Common myeloid progenitor, CD34-positive (primary cell): ENCODE measurements around the gene CEACAM21.

ENCODE experiments used
- CTCF ChIA-PET: fragments of 350-600 bp; sonication (Branson Sonifier 250); formaldehyde crosslinking; loops from one replicate; lab custom pipeline; 2021; ENCODE audit warnings: antibody characterized with exemption; lab: Charles Lee
- POLR2A ChIA-PET: fragments of 350-600 bp; sonication (Branson Sonifier 250); formaldehyde crosslinking; loops from one replicate; lab custom pipeline; 2021; ENCODE audit warnings: antibody characterized with exemption; lab: Charles Lee
- DNase-seq, 3 donors: peaks; one replicate each; pipeline versions ENCODE4 v3.0.0 to v3.0.0-alpha.2; 2013
- H3K27ac ChIP-seq, 2 experiments: 1 replicate in 1 of 2; 2 replicates in 1 of 2; pipeline ENCODE4 v1.7.0; 2013; ENCODE audit warnings: inconsistent platforms in 2 of 2, low read length in 2 of 2, mild to moderate bottlenecking in 2 of 2, low read depth in 1 of 2, moderate library complexity in 1 of 2; ENCODE audit not compliant: severe bottlenecking in 2 of 2, insufficient read depth in 1 of 2, poor library complexity in 1 of 2
- H3K27me3 ChIP-seq, 5 experiments: replicated peaks in 2 of 5; 1 replicate in 3 of 5; 2 replicates in 2 of 5; pipeline versions ENCODE4 v1.6.1 to v1.7.0; 2013; ENCODE audit warnings: low read length in 4 of 5, mild to moderate bottlenecking in 2 of 5, moderate library complexity in 2 of 5, inconsistent platforms in 1 of 5; ENCODE audit not compliant: insufficient read depth in 5 of 5, control insufficient read depth in 4 of 5
- H3K36me3 ChIP-seq, 4 experiments: 1 replicate in 2 of 4; 2 replicates in 2 of 4; pipeline versions ENCODE4 v1.6.1 to v1.7.0; 2013; ENCODE audit warnings: low read length in 3 of 4, control low read depth in 1 of 4, mild to moderate bottlenecking in 1 of 4; ENCODE audit not compliant: control insufficient read depth in 4 of 4, insufficient read depth in 4 of 4
- H3K4me1 ChIP-seq, 4 experiments: 1 replicate in 3 of 4; 2 replicates in 1 of 4; pipeline versions ENCODE4 v1.6.1 to v1.7.1; 2013; ENCODE audit warnings: low read length in 3 of 4, mild to moderate bottlenecking in 3 of 4, control low read depth in 1 of 4, inconsistent platforms in 1 of 4, moderate library complexity in 1 of 4; ENCODE audit not compliant: control insufficient read depth in 4 of 4, insufficient read depth in 4 of 4; ENCODE audit errors: control extremely low read depth in 1 of 4
- H3K4me3 ChIP-seq, 7 experiments: 1 replicate in 4 of 7; 2 replicates in 3 of 7; pipeline versions ENCODE4 v1.5.1 to v1.7.0; 2013; ENCODE audit warnings: mild to moderate bottlenecking in 7 of 7, low read length in 6 of 7, moderate library complexity in 6 of 7, inconsistent platforms in 2 of 7, low read depth in 2 of 7, control low read depth in 1 of 7; ENCODE audit not compliant: insufficient read depth in 4 of 7, control insufficient read depth in 1 of 7; ENCODE audit errors: extremely low read depth in 1 of 7
- H3K9me3 ChIP-seq, 5 experiments: 1 replicate in 4 of 5; 2 replicates in 1 of 5; pipeline versions ENCODE4 v1.6.1 to v1.7.1; 2013; ENCODE audit warnings: low read length in 4 of 5, mild to moderate bottlenecking in 2 of 5, inconsistent platforms in 1 of 5, low read depth in 1 of 5, moderate library complexity in 1 of 5; ENCODE audit not compliant: control insufficient read depth in 4 of 5, insufficient read depth in 2 of 5; ENCODE audit errors: control extremely low read depth in 1 of 5
- WGBS: methylation state at CpG from one replicate; pipeline ENCODE4 v1.1.5; 2013; ENCODE audit not compliant: insufficient coverage; 5-methylcytosine and 5-hydroxymethylcytosine counted together

Gene CEACAM21

GRCh38 chr19:41552558-41552957 lies 23.4 kb upstream of the CEACAM21 start:
- Histone ChIP-seq H3K9me3 (peaks cover 0 to 8% (median 0%) of the 10 kb centered on the region in 5 experiments), H3K4me1 (peaks cover 40 to 92% (median 77%) of the 10 kb centered on the region in 4 experiments), H3K36me3 (peaks cover 0 to 8% (median 2%) of the 10 kb centered on the region in 4 experiments), H3K27ac (peak overlapping the region; percentile 40 to 79), H3K27me3 (no peaks in the 10 kb centered on the region), H3K4me3 (peak overlapping the region in 5 of 7 experiments; percentile 1 to 85 (median 67))
- CTCF ChIA-PET, result interaction anchor here (1.4 to 3.4 kb wide), 3 partner anchors 8 to 11 kb away, joined by 6 to 16 read pairs (median 8); no protein-coding TSS in a partner anchor
- POLR2A ChIA-PET, result interaction anchor here (0.6 to 1.2 kb wide), 2 partner anchors 8 to 21 kb away, joined by 5 to 6 read pairs; no protein-coding TSS in a partner anchor
- 77% methylated on average over 3 of the region's 6 CpGs for WGBS
- DNase-seq, result no peak

DNA sequence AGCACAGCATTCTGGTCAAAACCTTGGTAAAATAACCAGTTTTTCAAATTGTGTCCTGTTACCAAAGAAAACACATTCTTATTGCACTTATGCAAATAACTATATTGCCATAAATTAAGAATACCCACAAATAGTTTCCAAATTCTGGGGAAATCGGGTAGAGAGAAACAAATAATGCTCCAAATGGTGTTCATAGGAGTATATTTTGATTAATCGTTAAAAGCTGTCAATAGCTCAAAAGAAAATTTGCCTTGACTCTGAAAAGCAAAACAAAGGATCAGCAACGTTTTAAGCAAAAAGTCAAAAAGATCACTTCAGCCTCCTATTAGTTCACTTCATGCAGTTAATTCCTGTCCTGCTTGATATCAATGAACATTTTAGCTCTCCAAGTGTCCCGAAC lies 22.2 kb upstream of the CEACAM21 start:
- peak in 1 of 3 donors; percentile 56 for DNase-seq
- Histone ChIP-seq H3K36me3 (peaks cover 0 to 8% (median 2%) of the 10 kb centered on the region in 4 experiments), H3K4me3 (peak overlapping the region in 2 of 7 experiments; percentile 21 to 36), H3K9me3 (peaks cover 0 to 8% (median 0%) of the 10 kb centered on the region in 5 experiments), H3K4me1 (peaks cover 28 to 90% (median 67%) of the 10 kb centered on the region in 4 experiments), H3K27ac (peak overlapping the region in 1 of 2 experiments; percentile 79), H3K27me3 (no peaks in the 10 kb centered on the region)
- 100% methylated on average over 3 of the region's 4 CpGs for WGBS
- ChIA-PET CTCF (interaction anchor here (1.0 to 3.4 kb wide), 7 partner anchors 9 to 105 kb away, joined by 3 to 28 read pairs (median 7); no protein-coding TSS in a partner anchor), POLR2A (no interaction called here)

DNA sequence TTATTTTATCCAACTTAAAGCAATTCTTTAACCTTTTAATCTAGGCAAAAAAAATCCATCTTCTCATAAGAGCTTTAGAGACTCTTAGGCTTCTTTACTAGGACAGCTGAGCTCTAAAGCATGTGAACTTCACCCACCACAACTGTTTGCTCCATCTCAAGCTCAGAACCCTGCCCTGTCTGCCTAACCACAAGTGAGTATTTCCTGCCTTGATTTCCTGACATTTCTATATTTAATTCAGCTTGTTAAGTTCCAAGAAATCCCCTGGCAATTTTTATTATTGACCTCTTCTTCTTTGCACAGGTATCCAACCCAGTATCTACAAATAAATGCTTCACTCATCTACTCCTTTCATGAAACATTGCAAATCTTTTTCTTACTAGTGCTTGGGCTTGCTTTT lies 21.1 kb upstream of the CEACAM21 start:
- ChIA-PET POLR2A (interaction anchor here (0.6 kb wide), 2 partner anchors 35 to 116 kb away, joined by 4 read pairs; no protein-coding TSS in a partner anchor), CTCF (interaction anchor here (0.7 to 3.4 kb wide), 7 partner anchors 10 to 106 kb away, joined by 4 to 28 read pairs (median 7); no protein-coding TSS in a partner anchor)
- Histone ChIP-seq H3K27ac (no peak overlapping the region), H3K4me1 (peaks cover 23 to 98% (median 65%) of the 10 kb centered on the region in 4 experiments), H3K36me3 (peaks cover 0 to 8% (median 2%) of the 10 kb centered on the region in 4 experiments), H3K4me3 (peak overlapping the region in 4 of 7 experiments; percentile 21 to 56 (median 38)), H3K9me3 (peaks cover 0 to 8% (median 0%) of the 10 kb centered on the region in 5 experiments), H3K27me3 (no peaks in the 10 kb centered on the region)
- DNase-seq, result peak in 2 of 3 donors; percentile 74 to 85

GRCh38 chr19:41555748-41556147 lies 20.2 kb upstream of the CEACAM21 start:
- 13% methylated on average over 3 of the region's 3 CpGs for WGBS
- POLR2A ChIA-PET, result no interaction called here
- Histone ChIP-seq H3K9me3 (peaks cover 0 to 8% (median 0%) of the 10 kb centered on the region in 5 experiments), H3K4me1 (peaks cover 21 to 96% (median 62%) of the 10 kb centered on the region in 4 experiments), H3K27ac (peak overlapping the region in 1 of 2 experiments; percentile 59), H3K4me3 (peak overlapping the region in 3 of 7 experiments; percentile 32 to 48 (median 45)), H3K27me3 (no peaks in the 10 kb centered on the region), H3K36me3 (peaks cover 0 to 8% (median 2%) of the 10 kb centered on the region in 4 experiments)
- no peak for DNase-seq
- CTCF ChIA-PET, result interaction anchor here (1.0 to 11.8 kb wide), 6 partner anchors 8 to 107 kb away, joined by 3 to 110 read pairs (median 16); no protein-coding TSS in a partner anchor

DNA sequence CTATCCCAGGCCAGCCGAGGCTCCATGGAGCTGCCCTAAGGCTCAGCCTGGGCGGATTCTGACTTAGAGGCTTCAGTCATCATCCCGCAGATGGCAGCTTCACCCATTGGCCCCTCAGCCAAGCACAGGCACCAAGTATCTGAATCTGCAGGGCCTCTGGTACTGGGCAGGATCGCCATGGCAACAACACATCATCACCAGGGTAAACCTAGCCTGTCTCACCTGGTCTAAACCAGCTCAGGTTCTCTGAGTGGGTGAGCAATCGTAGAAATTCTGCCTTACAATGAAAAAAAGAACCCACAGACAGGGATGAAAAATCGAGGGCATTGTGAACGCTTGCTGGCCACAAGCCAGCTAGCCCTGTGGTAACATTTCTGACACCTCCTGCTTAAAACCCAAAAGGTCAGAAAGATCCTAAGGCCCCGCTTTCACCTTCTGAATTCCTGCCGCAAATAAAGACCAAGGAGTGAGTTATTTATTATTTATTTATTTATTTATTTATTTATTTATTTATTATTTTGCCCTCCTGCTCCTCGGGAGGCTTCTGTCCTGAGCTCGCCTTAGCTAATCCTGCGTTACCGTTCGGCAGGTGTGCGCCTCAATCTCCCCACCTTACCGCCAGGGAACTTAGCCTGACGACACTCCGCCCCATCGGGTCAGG lies 12.0 kb upstream of the CEACAM21 start:
- POLR2A ChIA-PET, result interaction anchor here (0.5 to 1.7 kb wide), 3 partner anchors 12 to 33 kb away, joined by 3 to 9 read pairs (median 6); partner anchors contain the start of gene CEACAM21
- CTCF ChIA-PET, result interaction anchor here (0.7 to 11.8 kb wide), 28 partner anchors 9 to 253 kb away, joined by 3 to 110 read pairs (median 6); partner anchors contain the start of gene DMAC2
- H3K4me1 ChIP-seq, result peaks cover 3 to 45% (median 30%) of the 10 kb centered on the region in 4 experiments
- H3K9me3 ChIP-seq, result no peaks in the 10 kb centered on the region
- H3K4me3 ChIP-seq, result peak overlapping the region in 5 of 7 experiments; percentile 41 to 91 (median 77)
- WGBS, result 16% methylated on average over 6 of the region's 19 CpGs
- H3K36me3 ChIP-seq, result peaks cover 0 to 3% (median 0%) of the 10 kb centered on the region in 4 experiments
- no peak overlapping the region for H3K27ac ChIP-seq
- peaks cover 0 to 6% (median 0%) of the 10 kb centered on the region in 5 experiments for H3K27me3 ChIP-seq
- peak in 2 of 3 donors; percentile 56 to 65 for DNase-seq

- Histone ChIP-seq H3K4me1 (peaks cover 2 to 39% (median 29%) of the 10 kb centered on the region in 4 experiments), H3K4me3 (peak overlapping the region in 6 of 7 experiments; percentile 41 to 91 (median 70)), H3K9me3 (no peaks in the 10 kb centered on the region), H3K36me3 (peaks cover 0 to 3% (median 0%) of the 10 kb centered on the region in 4 experiments), H3K27ac (peak overlapping the region in 1 of 2 experiments; percentile 22), H3K27me3 (peaks cover 0 to 6% (median 0%) of the 10 kb centered on the region in 5 experiments)
- ChIA-PET POLR2A (interaction anchor here (0.5 to 1.7 kb wide), 3 partner anchors 11 to 34 kb away, joined by 3 to 9 read pairs (median 3); partner anchors contain the start of gene CEACAM21), CTCF (interaction anchor here (1.1 to 11.8 kb wide), 21 partner anchors 8 to 253 kb away, joined by 3 to 110 read pairs (median 6); partner anchors contain the start of gene DMAC2)
- 3% methylated on average over 48 of the region's 59 CpGs for WGBS
- DNase-seq, result peak in 2 of 3 donors; percentile 48 to 66
Measured at GRCh38 chr19:41564515-41565378, 11.2 kb upstream of the CEACAM21 start.
